ENCODE results near the gene JMJD4.

JMJD4 gene

GRCh38 chr1:227768640-227769039 lies 33.5 kb upstream of the JMJD4 start:
- no peak for DNase-seq (ENCODE audit: low read depth)

- no peak for DNase-seq (ENCODE audit: low read depth)
Observed at GRCh38 chr1:227768125-227768439, 33.0 kb upstream of the JMJD4 start.

DNA sequence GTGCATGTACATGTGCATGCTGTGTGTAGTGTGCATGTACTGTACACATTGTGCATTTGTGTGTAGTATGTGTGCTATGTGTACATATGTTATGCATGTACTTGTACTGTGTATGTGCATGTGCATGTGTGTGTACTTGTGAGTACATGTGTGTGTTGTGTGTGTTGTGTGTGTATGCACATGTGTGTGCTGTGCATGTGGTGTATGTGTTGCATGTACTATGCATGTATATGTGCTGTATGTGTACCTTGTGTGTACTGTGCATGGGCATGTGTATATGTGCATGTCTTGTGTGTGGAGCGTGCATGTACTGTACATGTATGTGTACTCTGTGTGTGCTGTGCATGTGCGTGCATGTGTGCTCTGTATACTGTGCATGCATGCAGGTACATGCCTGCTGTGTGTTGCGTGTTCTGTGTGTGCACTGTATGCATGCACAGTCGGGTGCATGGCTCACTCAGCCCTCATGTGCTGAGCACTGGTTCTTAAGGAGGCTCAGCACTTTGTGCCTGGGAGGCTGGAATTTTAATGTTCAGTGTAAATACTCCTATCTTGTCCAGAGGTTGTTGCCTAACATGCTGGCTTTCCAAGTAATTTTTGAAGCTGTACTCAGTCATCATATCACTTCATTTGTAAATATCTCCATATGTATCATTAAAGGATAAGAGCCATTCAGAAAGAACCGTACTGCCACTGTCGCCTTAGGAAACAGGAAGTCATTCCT lies 32.5 kb upstream of the JMJD4 start:
- no peak for DNase-seq (ENCODE audit: low read depth)

DNA sequence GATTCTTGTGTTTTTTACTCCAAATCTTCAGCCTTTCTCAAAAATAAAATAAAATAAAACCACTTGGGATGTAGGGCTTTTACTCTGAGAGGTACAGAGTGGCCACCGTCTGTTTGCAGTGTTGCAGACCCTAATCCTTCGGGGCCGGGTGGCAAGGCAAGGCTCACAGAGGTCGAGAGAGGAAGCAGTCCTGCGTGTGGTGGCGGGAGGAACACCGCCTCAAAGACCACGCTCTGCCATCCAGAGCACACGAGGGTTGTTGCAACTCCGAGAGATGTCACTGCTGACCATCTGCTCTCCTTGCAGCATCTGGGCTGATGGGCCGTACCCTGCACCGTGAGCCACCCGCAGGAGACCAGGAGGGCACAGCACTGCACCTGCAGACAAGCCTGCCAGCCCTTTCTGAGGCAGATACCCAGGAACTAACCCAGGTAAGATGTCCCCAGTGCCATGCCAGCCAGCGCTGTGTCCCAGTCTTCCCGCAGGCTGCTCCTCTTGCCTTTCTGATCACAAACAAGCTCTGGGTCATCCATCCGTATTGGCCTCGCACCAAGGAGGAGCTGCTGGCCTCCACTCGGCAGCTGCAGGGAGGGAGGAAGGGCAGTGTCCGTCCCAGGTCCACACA lies 31.7 kb upstream of the JMJD4 start:
- no peak for DNase-seq (ENCODE audit: low read depth)

- DNase-seq (ENCODE audit: low read depth) = no peak
Observed at GRCh38 chr1:227766015-227766634, 31.0 kb upstream of the JMJD4 start.

- DNase-seq (ENCODE audit: low read depth) = no peak
Observed at GRCh38 chr1:227765261-227766014, 30.3 kb upstream of the JMJD4 start.

DNA sequence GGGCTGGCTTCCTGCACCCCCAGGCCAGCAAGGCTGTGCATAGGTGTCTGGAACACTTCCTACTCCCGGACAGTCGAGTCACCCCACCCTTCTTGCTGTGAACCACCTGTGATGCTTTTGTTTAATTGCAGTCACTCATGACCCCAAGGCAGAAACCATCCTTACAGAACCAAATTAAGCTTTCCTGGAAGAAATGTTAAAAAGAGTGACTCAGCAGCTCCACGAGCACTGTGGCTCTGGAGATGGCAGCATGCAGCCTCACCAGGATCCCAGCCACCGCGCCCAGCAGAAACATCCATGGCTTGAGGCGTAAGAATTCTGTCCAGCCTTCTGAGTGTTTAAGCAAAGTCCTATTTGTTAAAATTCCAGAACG lies 28.9 kb upstream of the JMJD4 start:
- DNase-seq (ENCODE audit: low read depth) = no peak

DNA sequence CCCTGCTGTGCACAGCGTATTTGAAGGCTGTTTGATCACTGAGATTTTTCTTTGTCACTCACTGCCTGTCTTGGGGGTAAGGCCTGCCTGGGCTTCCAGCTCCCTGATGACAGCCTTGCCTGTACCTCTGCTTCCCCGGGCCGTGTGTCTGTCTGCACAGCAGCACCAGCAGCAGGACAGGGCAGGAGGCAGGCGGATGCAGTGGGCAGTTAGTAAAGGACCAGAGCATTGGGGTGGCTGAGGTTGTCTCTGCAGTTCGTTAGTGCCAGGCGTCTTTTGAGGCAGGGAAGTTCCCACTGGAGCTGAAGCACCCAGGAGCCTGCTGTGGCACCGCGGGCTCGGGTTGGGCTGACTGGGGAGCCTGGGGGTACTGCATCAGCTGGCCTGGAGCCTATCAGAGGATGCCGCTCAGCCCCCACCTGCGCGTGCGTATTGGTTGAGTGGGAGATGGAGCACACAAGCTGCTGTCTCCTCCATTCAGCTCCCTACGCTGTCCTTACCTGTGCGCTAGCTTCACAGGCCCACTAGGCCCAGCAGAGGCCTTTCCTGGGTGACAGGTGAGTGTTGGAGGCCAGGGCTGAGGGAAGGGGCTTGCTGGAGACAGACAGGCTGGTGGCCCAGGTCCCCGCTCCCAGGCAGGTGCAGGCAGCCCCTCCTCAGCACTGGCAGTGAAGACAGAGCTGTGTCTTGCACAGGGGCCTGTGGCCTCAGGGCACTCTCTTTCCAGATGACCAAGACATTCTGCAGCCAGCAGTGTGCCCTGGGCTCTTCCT lies 28.3 kb upstream of the JMJD4 start:
- DNase-seq (ENCODE audit: low read depth) = no peak

DNA sequence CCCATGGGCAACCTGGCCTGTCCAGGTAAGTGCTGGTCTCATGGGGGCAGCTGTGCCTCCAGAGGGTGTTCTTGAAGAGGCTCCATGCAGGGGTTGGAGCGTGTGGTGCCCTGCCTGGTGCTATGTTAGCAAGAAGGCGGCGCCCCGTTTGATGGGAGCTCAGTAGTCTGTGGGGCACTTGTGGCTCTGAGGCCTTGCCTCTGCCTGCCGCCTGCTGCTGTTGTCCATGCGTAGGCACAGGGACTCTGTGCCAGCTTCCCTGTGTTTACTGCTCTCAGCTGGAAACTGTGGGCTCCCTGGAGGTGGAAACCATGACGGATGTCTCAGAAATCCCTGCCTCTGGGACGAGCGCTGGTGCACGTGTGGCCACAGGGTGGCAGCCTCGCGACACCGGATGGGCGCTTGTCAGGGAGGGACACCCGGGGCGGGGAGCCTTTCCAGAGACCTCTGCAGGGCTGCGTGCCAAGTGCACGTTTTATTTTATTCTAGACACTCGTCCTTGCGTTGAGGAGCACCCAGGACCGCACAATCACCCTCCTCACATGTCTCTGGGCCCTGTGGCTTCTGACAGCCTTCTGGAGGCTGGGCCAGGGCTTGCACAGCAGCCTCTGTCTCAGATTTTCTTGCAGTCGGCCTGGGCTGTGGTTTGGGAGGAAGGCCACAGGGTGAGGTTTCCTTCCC lies 27.3 kb upstream of the JMJD4 start:
- no peak for DNase-seq (ENCODE audit: low read depth)

GRCh38 chr1:227761621-227762230 lies 26.6 kb upstream of the JMJD4 start:
- no peak for DNase-seq (ENCODE audit: low read depth)

DNA sequence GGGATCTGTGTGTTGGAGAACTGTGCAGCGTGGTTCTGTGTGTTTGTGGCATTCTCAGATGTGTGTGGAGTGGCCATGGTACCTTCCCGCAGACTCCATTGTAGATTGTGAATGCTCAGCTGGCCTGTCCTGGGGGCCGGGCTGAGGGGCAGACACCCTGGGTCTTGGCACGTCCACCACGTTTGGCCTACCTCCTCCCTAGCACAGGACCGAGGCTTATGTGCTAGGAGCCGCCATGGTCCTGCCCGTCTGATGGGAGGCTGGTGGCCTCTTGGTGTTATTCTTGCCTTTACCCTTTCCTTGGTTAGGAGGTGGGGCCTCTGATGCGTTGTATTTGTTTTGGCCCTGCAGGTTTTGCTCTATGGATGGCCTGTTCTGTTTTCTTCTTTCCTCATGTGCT lies 25.3 kb upstream of the JMJD4 start:
- no peak for DNase-seq (ENCODE audit: low read depth)

DNA sequence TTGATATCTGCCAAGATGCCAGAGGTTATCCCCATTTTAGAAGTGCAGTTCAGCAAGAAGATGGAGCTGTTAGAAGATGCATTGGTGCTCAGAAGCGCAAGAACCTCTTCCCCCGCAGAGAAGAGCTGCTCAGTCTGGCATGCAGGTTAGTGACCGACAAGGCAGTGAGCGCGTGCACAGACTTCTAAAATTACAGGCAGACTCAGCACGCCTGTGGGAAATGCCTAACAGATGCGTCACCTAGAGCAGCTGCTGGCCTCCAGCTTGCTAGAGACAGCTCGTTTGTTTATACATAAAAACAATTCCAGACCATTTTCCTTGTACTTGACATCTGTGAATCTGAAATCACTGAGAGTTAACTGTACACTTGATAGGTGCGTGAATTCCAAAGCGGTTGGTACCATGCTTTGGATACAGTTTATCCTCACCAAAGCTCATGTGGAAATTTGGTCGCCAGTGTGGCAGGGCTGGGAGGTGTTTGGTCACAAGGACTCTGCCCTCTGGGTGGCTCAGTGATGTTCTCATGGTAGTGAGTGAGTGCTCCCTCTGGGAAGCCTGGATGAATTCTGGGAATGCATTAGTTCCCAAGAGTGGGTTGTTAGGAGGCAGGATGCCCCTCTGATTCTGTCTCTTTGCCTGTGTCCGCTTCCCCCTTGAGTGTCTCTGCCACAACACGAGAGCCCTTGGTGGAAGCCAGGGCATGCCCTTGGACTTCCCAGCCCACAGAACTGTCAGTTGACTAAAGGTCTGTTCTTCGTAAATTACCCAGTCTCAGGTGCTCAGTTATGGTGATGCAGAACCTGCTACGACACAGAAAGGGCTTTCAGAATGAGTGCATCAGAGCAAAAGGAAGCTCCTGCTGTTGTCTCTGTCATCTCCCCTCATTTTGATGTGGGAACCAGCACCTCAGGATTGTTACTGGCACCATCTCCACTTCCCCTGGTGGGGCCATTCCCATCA lies 24.5 kb upstream of the JMJD4 start:
- peak; percentile 87 for DNase-seq (ENCODE audit: low read depth)

- no peak for DNase-seq (ENCODE audit: low read depth)
Observed at GRCh38 chr1:227758366-227758765, 23.3 kb upstream of the JMJD4 start.

GRCh38 chr1:227757781-227758180 lies 22.7 kb upstream of the JMJD4 start:
- no peak for DNase-seq (ENCODE audit: low read depth)

DNA sequence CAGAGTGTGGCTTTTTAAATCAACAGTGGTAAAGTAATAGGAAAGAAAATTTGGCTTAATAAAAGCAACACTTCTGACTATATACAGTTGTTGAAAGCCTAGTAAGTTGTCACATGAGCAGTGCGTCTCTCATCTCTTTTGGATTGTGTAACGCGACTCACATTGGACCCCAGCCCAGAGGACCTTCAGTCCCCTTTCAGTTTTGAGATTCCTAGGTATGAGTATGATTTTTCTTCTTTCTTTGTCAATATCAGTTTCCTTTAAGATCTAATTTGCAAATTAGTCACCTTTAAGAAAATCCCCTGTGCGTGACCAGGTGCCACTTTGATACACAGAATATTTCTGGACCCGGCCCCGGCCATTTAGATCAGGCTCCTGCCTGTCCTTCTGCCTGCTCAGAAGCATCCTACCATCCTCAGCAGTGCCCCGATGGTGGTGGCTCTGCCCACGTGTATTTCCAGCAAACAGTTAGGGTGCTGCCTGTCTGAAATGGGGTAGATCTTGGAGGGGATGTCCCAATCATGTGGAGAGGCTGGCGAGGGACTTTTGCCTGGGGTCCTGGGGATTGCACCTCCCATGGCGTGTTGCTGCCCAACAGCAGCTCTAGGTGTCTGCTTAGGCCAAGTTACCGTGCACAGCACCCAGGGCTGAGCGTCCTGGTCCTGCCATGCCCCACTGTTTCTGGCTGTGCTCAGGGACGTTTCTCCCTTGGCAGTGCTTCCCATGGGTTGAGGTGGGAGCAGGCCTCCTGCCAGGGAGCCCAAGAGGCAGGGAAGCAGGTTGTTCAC lies 21.3 kb upstream of the JMJD4 start:
- no peak for DNase-seq (ENCODE audit: low read depth)

DNA sequence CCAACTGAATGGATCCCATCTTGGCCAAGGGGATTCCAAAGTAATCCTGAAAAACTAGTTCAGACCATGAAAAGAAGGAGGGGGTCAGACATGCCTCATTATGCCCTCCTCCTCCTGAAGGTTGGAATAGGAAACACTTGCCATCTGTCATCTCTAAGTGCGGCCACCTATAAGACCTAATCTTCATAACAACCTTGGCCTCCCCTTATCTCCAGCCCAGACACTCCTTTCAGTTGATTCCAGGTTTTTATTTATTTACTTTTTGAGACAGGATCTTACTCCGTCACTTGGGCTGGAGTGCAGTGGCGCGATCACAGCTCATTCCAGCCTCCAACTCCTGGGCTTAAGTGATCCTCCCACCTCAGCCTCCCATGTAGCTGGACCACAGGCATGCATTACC lies 19.9 kb upstream of the JMJD4 start:
- no peak for DNase-seq (ENCODE audit: low read depth)

DNA sequence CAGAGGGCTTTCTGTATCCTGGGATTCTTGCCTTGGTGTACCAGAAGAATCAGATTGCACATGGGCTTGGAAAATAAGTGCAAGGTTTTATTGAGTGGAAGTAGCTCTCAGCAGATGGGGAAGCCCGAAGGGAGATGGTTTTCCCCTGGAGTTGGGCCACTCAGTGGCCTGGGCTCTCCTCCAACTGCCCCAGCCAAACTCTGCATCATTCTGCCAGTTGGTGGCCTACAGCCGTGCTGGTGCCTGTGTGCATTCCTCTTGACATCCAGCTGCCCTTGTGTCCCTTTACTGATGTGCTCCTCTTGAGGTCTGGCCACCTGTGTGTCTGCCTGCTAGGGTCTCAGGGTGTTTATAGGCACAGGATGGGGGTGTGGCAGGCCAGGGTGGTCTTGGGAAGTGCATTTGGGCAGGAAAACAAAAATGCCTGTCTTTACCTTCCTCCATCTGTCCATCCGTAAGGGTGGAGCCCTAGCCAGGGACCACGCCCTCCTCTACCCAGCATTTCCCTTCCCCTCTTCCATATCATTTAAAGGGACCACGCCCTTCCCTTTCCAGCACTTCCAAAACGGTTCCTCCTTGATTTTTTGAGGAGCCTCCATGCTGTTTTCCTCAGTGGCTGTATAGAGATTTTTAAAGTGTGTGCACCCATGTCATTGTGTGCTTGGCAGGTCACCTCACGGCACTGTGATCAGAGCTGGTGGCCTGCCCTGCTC lies 19.1 kb upstream of the JMJD4 start:
- DNase-seq (ENCODE audit: low read depth) = peak; percentile 40

DNA sequence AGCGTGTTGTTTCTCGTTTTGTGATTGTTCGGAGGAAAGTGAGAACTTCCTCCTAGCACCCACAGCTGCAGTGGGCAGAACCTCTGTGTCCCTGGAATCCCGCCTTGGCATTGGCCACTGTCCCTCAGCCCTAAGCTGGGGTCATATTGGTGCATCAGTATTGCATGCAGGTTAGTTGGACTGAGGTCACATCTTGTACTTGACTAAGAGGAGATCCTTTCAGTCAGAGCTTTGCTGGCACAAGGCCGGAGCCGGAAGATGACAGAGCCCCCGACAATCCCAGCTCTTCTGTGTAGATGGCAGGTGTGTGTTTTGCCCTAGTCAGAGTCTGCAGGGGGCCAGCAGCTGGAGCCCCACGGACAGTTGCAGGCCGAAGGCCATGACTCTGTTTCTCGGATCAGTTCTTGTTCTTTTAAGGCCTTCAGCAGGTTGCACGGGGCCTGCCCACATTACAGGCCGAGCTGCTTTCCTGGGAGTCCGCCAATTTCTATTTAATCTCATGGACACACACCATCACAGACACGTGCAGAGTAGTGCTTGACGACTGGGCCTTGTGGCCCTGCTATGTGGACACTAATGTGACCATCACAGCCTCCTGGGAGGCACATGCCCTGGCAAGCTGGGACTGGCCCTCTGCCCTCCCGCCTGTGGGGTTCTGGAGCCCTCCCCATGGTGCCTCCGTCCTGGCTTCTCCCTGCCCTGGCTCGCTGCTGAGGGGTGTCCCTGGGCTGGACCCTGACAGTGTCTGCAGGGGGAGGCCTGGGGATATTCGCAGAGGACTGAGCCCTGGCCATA lies 15.0 kb upstream of the JMJD4 start:
- DNase-seq (ENCODE audit: low read depth) = no peak

Data from GM04503 (cell line).